Activated CD8-positive, alpha-beta T cell treated with anti-CD3 and anti-CD28 coated beads for 36 hours (primary cell): ENCODE results near the gene FCHSD2. TPM values are rescaled to one million over a fixed set of nuclear protein-coding genes. Genes with fewer than 3 reads are reported as not detected.

Experiments
- ATAC-seq: fragments of 200-7000 bp; cut with Tn5 transposase; one replicate; pipeline ENCODE4 v1.10.0; 2021; ENCODE audit warnings: mild to moderate bottlenecking, moderate library complexity
- CTCF ChIA-PET: fragments of 350-600 bp; sonication (Branson Sonifier 250); formaldehyde crosslinking; loops from one replicate; lab custom pipeline; 2021; ENCODE audit warnings: antibody characterized with exemption; lab: Charles Lee
- POLR2A ChIA-PET: fragments of 350-600 bp; sonication (Branson Sonifier 250); formaldehyde crosslinking; loops from one replicate; lab custom pipeline; 2021; ENCODE audit warnings: antibody characterized with exemption; lab: Charles Lee
- DNase-seq: peaks from one replicate; pipeline ENCODE4 v3.0.0-alpha.2; 2020
- H3K27ac Mint-ChIP-seq: one replicate; pipeline ENCODE4 v1.8.0; 2021; ENCODE audit warnings: mild to moderate bottlenecking, mixed read lengths
- H3K27me3 Mint-ChIP-seq: one replicate; pipeline ENCODE4 v1.8.0; 2021; ENCODE audit warnings: mixed read lengths
- H3K36me3 Mint-ChIP-seq: one replicate; pipeline ENCODE4 v1.8.0; 2021; ENCODE audit warnings: low read depth, mixed read lengths
- H3K4me1 Mint-ChIP-seq: one replicate; pipeline ENCODE4 v1.8.0; 2021; ENCODE audit warnings: low read depth, mixed read lengths
- H3K4me3 Mint-ChIP-seq: one replicate; pipeline ENCODE4 v1.8.0; 2021; ENCODE audit warnings: mild to moderate bottlenecking, moderate library complexity, mixed read lengths
- H3K9me3 Mint-ChIP-seq: one replicate; pipeline ENCODE4 v1.8.0; 2021; ENCODE audit warnings: mixed read lengths
- CTCF ChIP-seq: fragments of 200-600 bp; IDR thresholded peaks from one replicate; pipeline ENCODE4 v1.8.0; 2022; ENCODE audit warnings: antibody characterized with exemption, mild to moderate bottlenecking
- intact Hi-C: fragments of 100-400 bp; cut with micrococcal nuclease; formaldehyde crosslinking; loops from one replicate; pipeline ENCODE4 v1.10.0; 2022
- total RNA-seq, 2 experiments: library from RNA; stranded (reverse); gene quantifications; one replicate each; pipeline ENCODE4 v1.2.3, GENCODE V29; 2021

Gene FCHSD2
- total RNA-seq, 2 experiments from 2014 or later: 23.6 to 24.8 TPM

DNA sequence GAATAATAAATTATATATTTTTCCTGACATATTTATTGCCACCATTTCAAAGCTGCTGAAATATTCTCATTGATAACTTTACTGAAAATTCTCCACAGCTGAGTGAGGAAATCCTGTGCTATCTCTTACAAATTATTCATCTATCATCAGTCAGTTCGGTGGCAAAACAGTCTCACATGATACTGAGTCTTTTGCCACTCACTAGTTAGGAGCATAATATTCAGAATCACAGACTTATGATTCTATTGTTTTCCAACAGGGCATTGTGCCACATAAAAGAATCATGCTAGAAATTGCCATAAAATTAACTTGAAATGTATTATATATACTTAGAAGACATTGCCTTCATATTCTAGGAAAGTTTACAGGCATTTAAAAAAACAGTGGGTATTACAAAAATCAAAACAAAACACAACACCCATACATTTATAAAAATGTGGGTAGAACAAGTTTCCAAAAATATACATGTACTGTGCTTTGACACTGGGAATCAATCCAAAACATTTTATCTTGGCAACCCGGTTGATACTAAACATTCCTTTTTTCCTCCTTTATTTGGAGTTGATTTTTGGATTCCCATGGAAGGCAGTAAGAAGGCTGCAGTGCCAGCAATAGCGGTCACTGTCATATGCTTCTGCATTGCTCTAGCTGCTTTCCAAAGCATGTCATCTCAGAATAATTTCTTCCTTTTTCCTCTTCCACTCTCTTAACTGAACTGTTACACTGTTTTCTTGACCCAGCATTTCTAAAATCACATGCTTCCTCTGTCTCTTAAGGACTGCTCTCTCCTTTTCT, 285.4 kb downstream of the FCHSD2 start:
- Mint-ChIP-seq H3K9me3 (no peaks in the 10 kb centered on the region), H3K36me3 (peaks cover 5% of the 10 kb centered on the region), H3K4me1 (no peaks in the 10 kb centered on the region), H3K4me3 (no peak overlapping the region), H3K27me3 (no peaks in the 10 kb centered on the region), H3K27ac (no peak overlapping the region)
- CTCF ChIA-PET: interaction anchor here (1.5 to 4.5 kb wide), 2 partner anchors 12 to 321 kb away, joined by 4 to 15 read pairs; no protein-coding TSS in a partner anchor
- ATAC-seq (no peak), DNase-seq (no peak)
- no peak for TF ChIP-seq CTCF
- intact Hi-C loops: no loop called here
- POLR2A ChIA-PET: interaction anchor here (0.6 kb wide), 1 partner anchor 300 kb away, joined by 3 read pairs; no protein-coding TSS in a partner anchor

GRCh38 chr11:72856065-72856464, 286.1 kb downstream of the FCHSD2 start:
- CTCF ChIA-PET: no interaction called here
- no peak for ATAC-seq
- no peaks in the 10 kb centered on the region for H3K9me3 Mint-ChIP-seq
- POLR2A ChIA-PET: no interaction called here
- H3K27me3 Mint-ChIP-seq: no peaks in the 10 kb centered on the region
- no peak for TF ChIP-seq CTCF
- intact Hi-C loops: no loop called here
- H3K36me3 Mint-ChIP-seq: peaks cover 5% of the 10 kb centered on the region
- H3K4me3 Mint-ChIP-seq: no peak overlapping the region
- DNase-seq: no peak
- H3K27ac Mint-ChIP-seq: no peak overlapping the region
- no peaks in the 10 kb centered on the region for H3K4me1 Mint-ChIP-seq

DNA sequence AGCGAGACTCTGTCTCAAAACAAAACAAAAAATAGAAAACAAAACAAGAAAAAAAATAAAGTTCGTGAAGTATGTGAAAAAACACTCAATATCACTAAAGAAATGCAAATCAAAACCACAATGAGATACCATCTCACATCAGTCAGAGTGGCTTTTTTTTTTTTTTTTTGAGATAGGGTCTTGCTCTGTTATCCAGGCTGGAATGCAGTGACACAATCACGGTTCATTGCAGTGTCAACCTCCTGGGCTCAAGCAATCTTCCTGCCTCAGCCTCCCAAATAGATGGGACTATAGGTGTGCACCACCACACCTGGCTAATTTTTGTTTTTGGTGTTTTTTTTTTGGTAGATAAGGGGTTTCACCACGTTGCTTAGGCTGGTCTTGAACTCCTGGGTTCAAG, 290.4 kb downstream of the FCHSD2 start:
- CTCF ChIA-PET: no interaction called here
- no peaks in the 10 kb centered on the region for H3K27me3 Mint-ChIP-seq
- no peaks in the 10 kb centered on the region for H3K36me3 Mint-ChIP-seq
- intact Hi-C loops: no loop called here
- no peaks in the 10 kb centered on the region for H3K9me3 Mint-ChIP-seq
- TF ChIP-seq CTCF: no peak
- peaks cover 2% of the 10 kb centered on the region for H3K4me1 Mint-ChIP-seq
- POLR2A ChIA-PET: no interaction called here
- ATAC-seq (no peak), DNase-seq (no peak)
- no peak overlapping the region for H3K27ac Mint-ChIP-seq
- no peak overlapping the region for H3K4me3 Mint-ChIP-seq

GRCh38 chr11:72850832-72851231, 291.3 kb downstream of the FCHSD2 start:
- H3K4me3 Mint-ChIP-seq: no peak overlapping the region
- intact Hi-C loops: no loop called here
- ATAC-seq (no peak), DNase-seq (no peak)
- POLR2A ChIA-PET: no interaction called here
- no peaks in the 10 kb centered on the region for H3K9me3 Mint-ChIP-seq
- H3K36me3 Mint-ChIP-seq: no peaks in the 10 kb centered on the region
- no peaks in the 10 kb centered on the region for H3K27me3 Mint-ChIP-seq
- no peak for TF ChIP-seq CTCF
- H3K27ac Mint-ChIP-seq: no peak overlapping the region
- peaks cover 2% of the 10 kb centered on the region for H3K4me1 Mint-ChIP-seq
- CTCF ChIA-PET: no interaction called here

- H3K36me3 Mint-ChIP-seq: no peaks in the 10 kb centered on the region
- no peaks in the 10 kb centered on the region for H3K27me3 Mint-ChIP-seq
- CTCF ChIA-PET: interaction anchor here (1.0 to 1.1 kb wide), 3 partner anchors 75 to 123 kb away, joined by 3 read pairs; no protein-coding TSS in a partner anchor
- peak; percentile 58 for TF ChIP-seq CTCF
- peak; percentile 64 for DNase-seq
- POLR2A ChIA-PET: no interaction called here
- H3K4me3 Mint-ChIP-seq: no peak overlapping the region
- peaks cover 2% of the 10 kb centered on the region for H3K4me1 Mint-ChIP-seq
- H3K27ac Mint-ChIP-seq: no peak overlapping the region
- peak; percentile 76 for ATAC-seq
- intact Hi-C loops: no loop called here
- no peaks in the 10 kb centered on the region for H3K9me3 Mint-ChIP-seq
These were observed 293.2 kb downstream of the FCHSD2 start for GRCh38 chr11:72848846-72849466.
